Epithelial cell of esophagus (primary cell): Measurements from ENCODE around the gene SLC5A1.

Experiments used
- DNase-seq: peaks from one replicate; pipeline ENCODE4 v3.0.0; 2010; ENCODE audit warnings: low read depth
- H3K4me3 ChIP-seq: 2 replicates; pipeline ENCODE4 v1.5.1; 2011; ENCODE audit warnings: mild to moderate bottlenecking, low read length, control low read depth
- TF ChIP-seq, protein P1 (sequence below): IDR thresholded peaks from 2 replicates; pipeline ENCODE4 v1.5.1; 2011; ENCODE audit warnings: low read depth, mild to moderate bottlenecking, low read length, control low read depth, inconsistent platforms; ENCODE audit not compliant: insufficient read depth; ENCODE audit errors: missing control alignments

SLC5A1 gene

DNA sequence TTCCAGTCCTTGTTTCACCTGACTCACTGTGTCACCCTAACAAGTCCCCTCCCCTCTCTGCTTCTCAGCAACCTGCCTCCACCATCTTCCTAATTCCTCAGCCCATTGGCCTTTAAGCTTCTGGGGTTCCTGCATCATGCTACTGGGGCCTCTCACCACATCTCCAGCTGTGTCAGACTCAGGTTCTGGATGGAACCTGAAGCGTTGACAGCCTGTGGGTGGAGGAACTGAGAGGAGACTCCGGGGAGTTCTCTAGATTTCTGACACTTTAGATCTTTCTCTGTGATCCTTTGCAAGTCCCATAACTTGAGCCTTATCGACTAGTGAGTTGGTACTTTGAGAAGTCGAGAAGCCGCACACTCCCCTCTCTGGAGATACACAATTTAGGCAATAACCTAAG, 11.6 kb upstream of the SLC5A1 start:
- no peak for DNase-seq
- H3K4me3 ChIP-seq, result no peak overlapping the region

DNA sequence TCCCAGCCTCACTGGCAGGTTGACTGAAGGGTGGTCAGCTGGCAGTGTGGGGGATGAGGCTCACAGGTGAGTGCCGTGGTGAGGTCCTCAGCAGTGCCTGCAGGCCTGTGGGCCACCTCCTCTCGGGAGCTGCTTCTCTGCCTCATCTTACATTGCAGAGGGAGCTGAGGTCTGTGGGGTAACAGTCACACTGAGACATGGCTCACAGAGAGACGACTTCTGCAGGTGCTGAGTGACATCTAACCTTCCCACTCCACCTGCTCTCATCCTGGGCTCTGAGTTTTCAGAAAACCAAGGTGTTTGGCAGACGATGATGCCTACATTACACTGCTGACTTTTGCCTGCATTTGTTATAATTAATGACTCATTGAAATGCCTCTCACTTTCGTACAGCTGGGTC, 8.8 kb upstream of the SLC5A1 start:
- DNase-seq, result no peak
- no peak overlapping the region for H3K4me3 ChIP-seq
- TF ChIP-seq, protein P1, sequence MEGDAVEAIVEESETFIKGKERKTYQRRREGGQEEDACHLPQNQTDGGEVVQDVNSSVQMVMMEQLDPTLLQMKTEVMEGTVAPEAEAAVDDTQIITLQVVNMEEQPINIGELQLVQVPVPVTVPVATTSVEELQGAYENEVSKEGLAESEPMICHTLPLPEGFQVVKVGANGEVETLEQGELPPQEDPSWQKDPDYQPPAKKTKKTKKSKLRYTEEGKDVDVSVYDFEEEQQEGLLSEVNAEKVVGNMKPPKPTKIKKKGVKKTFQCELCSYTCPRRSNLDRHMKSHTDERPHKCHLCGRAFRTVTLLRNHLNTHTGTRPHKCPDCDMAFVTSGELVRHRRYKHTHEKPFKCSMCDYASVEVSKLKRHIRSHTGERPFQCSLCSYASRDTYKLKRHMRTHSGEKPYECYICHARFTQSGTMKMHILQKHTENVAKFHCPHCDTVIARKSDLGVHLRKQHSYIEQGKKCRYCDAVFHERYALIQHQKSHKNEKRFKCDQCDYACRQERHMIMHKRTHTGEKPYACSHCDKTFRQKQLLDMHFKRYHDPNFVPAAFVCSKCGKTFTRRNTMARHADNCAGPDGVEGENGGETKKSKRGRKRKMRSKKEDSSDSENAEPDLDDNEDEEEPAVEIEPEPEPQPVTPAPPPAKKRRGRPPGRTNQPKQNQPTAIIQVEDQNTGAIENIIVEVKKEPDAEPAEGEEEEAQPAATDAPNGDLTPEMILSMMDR, result no peak

More for the DNA sequence above, 11.6 kb upstream of the SLC5A1 start:
- TF ChIP-seq, protein P1, result no peak

- no peak overlapping the region for H3K4me3 ChIP-seq
- TF ChIP-seq, protein P1, result no peak
Observed at GRCh38 chr22:32037236-32037635, 5.8 kb upstream of the SLC5A1 start.

GRCh38 chr22:32040324-32040904, 2.6 kb upstream of the SLC5A1 start:
- no peak overlapping the region for H3K4me3 ChIP-seq
- TF ChIP-seq, protein P1, result no peak
- no peak for DNase-seq

More at GRCh38 chr22:32037236-32037635, 5.8 kb upstream of the SLC5A1 start:
- no peak for DNase-seq

- no peak for DNase-seq
- TF ChIP-seq, protein P1, result no peak
- H3K4me3 ChIP-seq, result no peak overlapping the region
Observed at GRCh38 chr22:32043391-32043790, 330 bp downstream of the SLC5A1 start.

GRCh38 chr22:32044477-32044876, 1.4 kb downstream of the SLC5A1 start:
- DNase-seq, result no peak
- TF ChIP-seq, protein P1, result no peak

GRCh38 chr22:32044913-32045312, 1.9 kb downstream of the SLC5A1 start:
- H3K4me3 ChIP-seq, result no peak overlapping the region
- TF ChIP-seq, protein P1, result no peak
- DNase-seq, result no peak

More at GRCh38 chr22:32044477-32044876, 1.4 kb downstream of the SLC5A1 start:
- no peak overlapping the region for H3K4me3 ChIP-seq
